A549 (cell line): ENCODE data around the gene EFCAB8.

Source experiments
- CEBPB ChIP-seq, 2 experiments: fragments of >200 bp in 1 of 2; sonication (Bioruptor Twin) in 1 of 2; formaldehyde crosslinking in 1 of 2; IDR thresholded peaks; 2 replicates each; pipeline ENCODE4 v1.6.1; 2012 to 2016
- CHD4 ChIP-seq: fragments of 200-600 bp; sonication (generic); IDR thresholded peaks from 2 replicates; pipeline ENCODE4 v1.6.1; 2016; ENCODE audit warnings: antibody characterized with exemption, mild to moderate bottlenecking, borderline replicate concordance
- CTCF ChIP-seq: fragments of >200 bp; sonication (Bioruptor Twin); formaldehyde crosslinking; IDR thresholded peaks from 3 replicates; pipeline ENCODE4 v1.5.1; 2016
- HDAC2 ChIP-seq: fragments of 200-600 bp; sonication (generic); IDR thresholded peaks from 2 replicates; pipeline ENCODE4 v1.6.1; 2016
- MAX ChIP-seq: IDR thresholded peaks from 2 replicates; pipeline ENCODE4 v1.6.1; 2012
- MYC ChIP-seq: IDR thresholded peaks from 2 replicates; pipeline ENCODE4 v1.6.1; 2012; ENCODE audit warnings: mild to moderate bottlenecking, inconsistent platforms, low read length, improper control_type of control experiment, borderline replicate concordance
- POLR2A ChIP-seq: IDR thresholded peaks from 2 replicates; pipeline ENCODE4 v1.6.1; 2012; ENCODE audit warnings: mild to moderate bottlenecking, low read length
- POLR2AphosphoS2 ChIP-seq: conservative IDR thresholded peaks from 2 replicates; pipeline ENCODE4 v1.6.1; 2012; ENCODE audit warnings: low read length, improper control_type of control experiment, inconsistent platforms
- RCOR1 ChIP-seq: fragments of 150-350 bp; IDR thresholded peaks from 2 replicates; pipeline ENCODE4 v1.6.1; 2014; ENCODE audit warnings: antibody characterized with exemption, low read length, low read depth
- USF2 ChIP-seq: fragments of 450-650 bp; IDR thresholded peaks from 2 replicates; pipeline ENCODE4 v1.6.1; 2014; ENCODE audit warnings: antibody characterized with exemption
- ZC3H11A ChIP-seq: fragments of 450-650 bp; IDR thresholded peaks from 2 replicates; pipeline ENCODE4 v1.6.1; 2014; ENCODE audit warnings: antibody characterized with exemption, mild to moderate bottlenecking

GRCh38 chr20:32971703-32972161 is 113.0 kb downstream of the EFCAB8 start:
- no peak for TF ChIP-seq CTCF
- TF ChIP-seq CHD4 = no peak
- no peak for TF ChIP-seq MYC
- no peak for TF ChIP-seq MAX
- no peak for TF ChIP-seq ZC3H11A
- no peak for TF ChIP-seq RCOR1
- no peak for TF ChIP-seq HDAC2
- TF ChIP-seq POLR2AphosphoS2 = no peak
- no peak for TF ChIP-seq POLR2A
- no peak for TF ChIP-seq CEBPB (IDR thresholded peaks at IDR 0.05)
- TF ChIP-seq USF2 = no peak
